ENCODE results near the gene VIPR2.

DNA sequence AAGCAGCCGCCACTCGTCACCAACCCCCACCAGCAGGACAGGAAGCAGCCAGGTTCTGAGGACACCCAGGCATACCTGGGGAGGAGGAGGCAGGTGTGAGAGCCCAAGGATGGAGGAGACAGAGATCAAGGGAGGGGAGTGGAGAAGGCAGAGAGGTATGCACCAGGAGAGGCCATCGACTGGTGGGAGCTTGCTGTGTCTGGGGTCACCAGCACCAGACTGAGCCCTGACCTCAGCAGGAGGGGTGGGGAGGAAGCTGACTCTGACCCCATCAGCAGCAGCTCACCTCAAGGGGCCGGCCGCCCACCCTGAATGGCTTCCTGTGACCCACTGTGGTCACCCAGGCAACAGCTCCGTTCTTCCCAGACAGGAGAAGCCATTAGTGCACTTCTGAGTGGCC, 7.8 kb downstream of the VIPR2 start:
- TF ChIP-seq, protein P1, sequence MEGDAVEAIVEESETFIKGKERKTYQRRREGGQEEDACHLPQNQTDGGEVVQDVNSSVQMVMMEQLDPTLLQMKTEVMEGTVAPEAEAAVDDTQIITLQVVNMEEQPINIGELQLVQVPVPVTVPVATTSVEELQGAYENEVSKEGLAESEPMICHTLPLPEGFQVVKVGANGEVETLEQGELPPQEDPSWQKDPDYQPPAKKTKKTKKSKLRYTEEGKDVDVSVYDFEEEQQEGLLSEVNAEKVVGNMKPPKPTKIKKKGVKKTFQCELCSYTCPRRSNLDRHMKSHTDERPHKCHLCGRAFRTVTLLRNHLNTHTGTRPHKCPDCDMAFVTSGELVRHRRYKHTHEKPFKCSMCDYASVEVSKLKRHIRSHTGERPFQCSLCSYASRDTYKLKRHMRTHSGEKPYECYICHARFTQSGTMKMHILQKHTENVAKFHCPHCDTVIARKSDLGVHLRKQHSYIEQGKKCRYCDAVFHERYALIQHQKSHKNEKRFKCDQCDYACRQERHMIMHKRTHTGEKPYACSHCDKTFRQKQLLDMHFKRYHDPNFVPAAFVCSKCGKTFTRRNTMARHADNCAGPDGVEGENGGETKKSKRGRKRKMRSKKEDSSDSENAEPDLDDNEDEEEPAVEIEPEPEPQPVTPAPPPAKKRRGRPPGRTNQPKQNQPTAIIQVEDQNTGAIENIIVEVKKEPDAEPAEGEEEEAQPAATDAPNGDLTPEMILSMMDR (IDR thresholded peaks at IDR 0.05), result no peak
- TF ChIP-seq EZH2 (IDR thresholded peaks at IDR 0.05), result no peak
